NCI-H1694 treated with DMSO at 0.1 percent for 48 hours (cell line): Measurements from ENCODE around the gene UBL3.

Experiments used
- DNase-seq: peaks from one replicate; lab custom pipeline; 2025; lab: John Stamatoyannopoulos, UW

UBL3 gene

GRCh38 chr13:29758531-29759114 is 91.8 kb downstream of the UBL3 start:
- DNase-seq = no peak

- no peak for DNase-seq
Observed at GRCh38 chr13:29756506-29756905, 93.9 kb downstream of the UBL3 start.

DNA sequence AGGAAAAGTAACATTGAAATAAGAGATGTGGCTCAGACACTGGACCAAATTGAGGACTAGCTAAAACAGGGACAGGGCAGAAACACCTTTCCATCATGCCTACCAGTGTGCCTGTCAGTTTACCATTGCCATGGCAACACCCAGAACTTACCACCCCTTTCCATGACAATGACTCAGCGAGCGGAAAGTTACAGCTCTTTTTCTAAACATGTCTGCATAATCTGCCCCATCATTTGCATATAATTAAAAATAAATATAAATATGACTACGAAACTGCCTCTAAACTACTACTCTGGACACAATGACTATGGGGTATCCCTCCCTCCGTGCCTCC is 96.0 kb downstream of the UBL3 start:
- DNase-seq = no peak

GRCh38 chr13:29753618-29754472 is 96.6 kb downstream of the UBL3 start:
- DNase-seq = no peak

DNA sequence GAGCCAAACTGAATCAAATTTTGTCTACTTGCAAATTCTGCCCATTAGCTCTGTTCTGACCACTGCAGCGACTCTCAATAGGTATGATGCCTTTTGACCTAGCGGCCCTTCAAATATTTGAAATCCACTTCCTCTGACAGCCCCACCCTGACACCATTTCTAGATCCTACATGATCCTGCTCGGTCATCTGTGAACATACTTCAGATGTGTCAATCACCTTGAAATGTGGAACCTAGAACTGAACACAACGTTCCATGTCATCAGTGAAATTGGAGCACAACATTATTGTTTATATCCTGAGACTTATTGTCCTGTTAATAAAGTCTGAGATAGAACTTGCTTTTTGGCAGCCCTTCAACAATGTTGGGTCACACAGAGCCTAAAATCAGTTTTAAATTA is 98.2 kb downstream of the UBL3 start:
- DNase-seq = no peak

DNA sequence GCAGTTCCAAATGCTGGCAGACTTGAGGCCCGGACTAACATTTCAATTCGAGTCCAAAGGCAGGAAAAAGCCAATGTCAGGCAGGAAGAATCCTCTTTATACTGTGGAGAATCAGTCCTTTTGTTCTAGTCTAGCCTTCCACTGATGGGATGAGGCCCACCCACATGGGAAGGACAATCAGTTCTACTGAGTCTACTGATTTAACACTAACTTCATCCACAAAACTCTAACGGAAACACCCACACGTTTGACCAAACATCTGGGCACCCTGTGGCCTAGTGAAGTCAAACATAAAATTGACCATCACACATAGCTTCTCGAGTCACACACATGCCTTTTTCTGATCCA is 100.3 kb downstream of the UBL3 start:
- no peak for DNase-seq

- DNase-seq = no peak
Observed at GRCh38 chr13:29749401-29750182, 100.8 kb downstream of the UBL3 start.

GRCh38 chr13:29748097-29748496 is 102.3 kb downstream of the UBL3 start:
- DNase-seq = no peak

GRCh38 chr13:29746148-29746677 is 104.2 kb downstream of the UBL3 start:
- DNase-seq = no peak

DNA sequence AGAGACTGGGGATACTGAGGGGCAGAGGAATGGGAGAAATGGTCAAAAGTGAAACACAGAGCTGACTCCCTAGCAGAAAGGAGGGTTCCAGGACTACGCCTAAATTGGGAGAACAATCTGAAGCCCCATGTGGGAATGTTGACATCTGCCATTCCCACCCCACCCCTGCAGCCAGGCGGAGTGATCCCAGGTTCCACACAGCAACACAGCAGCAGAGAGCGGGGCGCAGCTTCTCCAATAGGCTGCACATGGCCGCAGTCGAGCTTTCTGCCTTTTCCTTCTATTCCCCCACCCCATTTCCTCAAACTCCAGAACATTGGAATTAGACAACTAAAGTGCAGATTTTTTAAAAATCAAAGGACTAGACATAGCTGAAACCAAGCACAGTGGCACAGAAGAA is 104.7 kb downstream of the UBL3 start:
- DNase-seq = no peak

- no peak for DNase-seq
Observed at GRCh38 chr13:29743201-29743786, 107.1 kb downstream of the UBL3 start.

DNA sequence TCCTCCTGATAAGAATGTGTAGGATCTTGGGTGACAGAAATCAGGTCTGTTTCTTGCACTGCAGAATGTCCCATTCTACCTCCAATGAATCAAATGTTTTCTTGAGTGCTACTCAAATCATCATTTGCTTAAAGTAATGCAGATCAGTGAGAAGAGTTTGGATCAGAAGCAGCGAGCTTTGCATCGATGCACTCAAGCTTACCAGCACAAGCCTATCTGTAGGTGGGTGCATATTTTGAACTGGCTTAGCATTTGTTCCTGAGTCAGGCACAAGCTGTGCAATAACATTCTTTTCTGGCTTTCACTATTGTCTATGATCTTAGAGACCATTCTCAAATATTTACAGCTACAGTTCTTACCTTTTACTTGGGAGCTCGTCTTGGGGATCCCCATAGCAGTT is 109.5 kb downstream of the UBL3 start:
- no peak for DNase-seq

DNA sequence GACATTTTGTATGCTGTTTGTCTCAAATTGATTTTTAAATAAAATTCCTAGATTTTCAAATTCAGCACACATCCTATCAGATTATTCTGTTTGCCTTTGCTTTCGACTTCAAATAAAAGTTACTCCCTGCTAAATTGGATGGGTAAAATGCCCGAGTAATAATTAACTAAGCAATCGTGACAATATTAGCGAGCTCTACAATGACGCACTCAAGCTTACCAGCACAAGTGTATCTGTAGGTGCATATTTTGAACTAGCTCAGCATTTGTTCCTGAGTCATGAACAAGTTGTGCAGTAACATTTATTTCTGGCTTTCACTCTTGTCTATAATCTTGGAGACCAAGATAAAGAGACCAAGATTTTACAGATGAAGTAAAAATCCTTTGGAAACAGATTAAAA is 113.4 kb downstream of the UBL3 start:
- no peak for DNase-seq

DNA sequence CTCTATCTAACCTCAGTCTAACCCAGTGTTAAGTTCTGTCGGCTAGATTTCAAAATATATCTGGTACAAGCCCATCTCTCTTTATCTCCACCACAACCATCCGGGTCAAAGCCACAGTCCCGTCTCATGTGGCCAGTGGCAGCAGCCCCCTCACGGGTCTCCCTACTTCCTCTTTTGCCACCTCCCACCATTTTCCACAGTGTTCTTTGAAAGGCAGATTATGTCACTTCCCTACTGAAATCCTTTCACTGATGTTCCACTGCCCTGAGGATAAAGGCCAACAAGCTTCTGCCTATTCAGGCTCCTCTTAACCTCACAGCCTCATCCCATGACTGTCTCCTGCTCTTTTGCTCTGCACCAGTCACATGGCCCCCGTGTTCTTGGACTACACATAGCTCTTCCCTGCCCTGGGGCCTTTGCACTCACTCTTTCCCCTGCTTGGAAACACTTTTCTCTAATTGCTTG is 117.2 kb downstream of the UBL3 start:
- no peak for DNase-seq

- DNase-seq = no peak
Observed at GRCh38 chr13:29730253-29730652, 120.2 kb downstream of the UBL3 start.

GRCh38 chr13:29722415-29722814 is 128.0 kb downstream of the UBL3 start:
- no peak for DNase-seq

DNA sequence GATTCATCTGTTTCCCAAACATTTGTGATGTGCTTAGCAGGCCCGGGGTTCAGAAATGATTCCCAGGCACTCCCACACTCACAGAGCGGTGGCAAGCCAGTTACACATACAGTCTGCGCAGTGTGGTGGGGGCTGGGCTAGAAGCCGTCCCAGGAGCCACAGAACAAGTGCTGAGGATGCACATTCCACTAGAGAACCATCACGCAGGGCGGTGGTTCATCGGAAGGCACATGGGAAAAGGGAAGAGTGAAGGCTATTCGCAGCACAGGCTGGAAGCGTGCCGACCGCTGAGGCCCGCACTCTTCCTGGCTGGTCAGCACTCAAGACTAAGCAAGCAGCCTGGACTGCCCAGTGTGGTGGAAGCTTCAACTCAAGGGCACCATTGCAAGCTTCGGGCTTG is 128.7 kb downstream of the UBL3 start:
- no peak for DNase-seq

- DNase-seq = no peak
Observed at GRCh38 chr13:29718694-29719093, 131.7 kb downstream of the UBL3 start.

DNA sequence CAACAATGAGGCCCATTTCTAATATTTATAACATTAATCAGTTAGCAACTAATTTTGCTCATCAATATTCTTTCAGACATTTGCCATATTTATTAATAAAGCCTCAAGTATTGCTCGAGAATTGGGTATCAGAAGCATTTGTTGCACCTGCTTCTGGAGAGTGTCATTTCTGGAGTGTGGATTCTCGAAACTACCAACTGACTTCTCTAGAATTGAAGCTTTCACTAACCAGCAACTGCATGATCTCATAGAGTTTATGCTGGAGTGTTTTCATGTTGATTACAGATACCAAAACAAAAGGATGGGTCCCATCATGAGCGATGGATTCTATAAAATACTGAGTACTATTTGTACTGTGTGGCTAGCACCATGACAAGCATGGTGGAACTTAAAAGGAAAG is 133.9 kb downstream of the UBL3 start:
- DNase-seq = no peak
